Measurements from ENCODE around the gene CCDC134.
"Not testable (repeated sequence)": the region's sequence is repeated elsewhere in the genome, so short reads cannot be mapped to it uniquely, and the experiment has no call there.

The CCDC134 gene

DNA sequence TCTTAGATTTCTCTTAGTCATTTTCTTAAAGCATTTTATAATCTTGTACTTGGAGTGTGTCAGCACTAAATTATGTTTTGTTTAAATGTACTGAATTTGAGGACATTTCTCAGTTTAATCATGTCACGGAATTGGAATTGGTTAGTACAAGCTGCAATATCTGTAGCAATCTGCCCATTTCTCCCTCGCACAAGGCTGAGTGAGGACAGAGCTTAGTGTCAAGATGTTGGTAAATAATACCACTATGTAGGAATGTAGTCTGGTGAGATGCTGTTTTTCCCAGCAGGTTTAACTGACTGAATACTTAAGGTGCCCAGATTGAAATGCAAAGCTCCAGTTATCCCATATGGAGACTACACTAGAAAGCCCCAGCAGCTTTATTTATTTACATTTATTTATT lies 63.0 kb downstream of the CCDC134 start:
- H3K4me3 ChIP-seq, result no peak overlapping the region

DNA sequence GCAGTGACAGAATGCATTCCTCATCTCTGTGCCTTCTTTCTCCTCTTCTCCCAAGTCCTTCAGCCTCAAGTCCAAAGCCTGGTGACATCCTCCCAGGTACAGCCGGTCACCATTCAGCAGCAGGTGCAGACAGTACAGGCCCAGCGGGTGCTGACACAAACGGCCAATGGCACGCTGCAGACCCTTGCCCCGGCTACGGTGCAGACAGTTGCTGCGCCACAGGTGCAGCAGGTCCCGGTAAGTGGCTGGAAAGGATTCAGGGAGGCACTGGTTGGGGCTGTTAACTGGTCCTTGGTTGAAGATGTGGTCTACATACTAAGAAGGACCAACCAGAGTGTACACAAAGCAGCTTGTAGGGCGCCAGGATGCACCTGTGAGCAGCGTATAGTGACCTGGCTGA lies 68.1 kb downstream of the CCDC134 start:
- H3K4me3 ChIP-seq, result no peak overlapping the region
- no peak overlapping the region for H3K27ac ChIP-seq

More for the DNA sequence above, 63.0 kb downstream of the CCDC134 start:
- H3K27ac ChIP-seq, result peak overlapping the region in 7 of 21 experiments; percentile 33 to 88 (median 77)

- not testable (repeated sequence) for H3K27ac ChIP-seq, H3K4me3 ChIP-seq
Observed at GRCh38 chr22:41870081-41870480, 69.6 kb downstream of the CCDC134 start.

GRCh38 chr22:41870786-41871185 lies 70.3 kb downstream of the CCDC134 start:
- no peak overlapping the region for H3K4me3 ChIP-seq
- no peak overlapping the region for H3K27ac ChIP-seq

DNA sequence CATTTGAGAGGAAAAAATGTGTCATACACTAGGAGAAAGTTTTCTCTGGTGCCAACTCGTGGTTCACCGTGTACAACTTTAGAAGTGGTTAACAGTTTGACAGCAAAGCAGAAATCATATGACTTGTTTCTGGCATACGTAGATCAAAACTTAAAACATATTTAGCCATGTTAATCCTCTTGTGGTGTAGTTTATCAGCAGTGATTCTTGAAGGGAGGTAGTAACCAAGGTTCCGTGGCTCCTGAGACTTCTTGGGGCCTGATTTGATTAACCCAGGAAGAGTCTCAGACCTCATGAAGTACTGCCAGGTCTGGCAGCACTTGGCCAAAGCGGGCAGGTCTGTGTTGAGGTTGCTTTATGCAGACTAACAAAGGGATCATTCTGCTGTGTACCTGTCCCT lies 72.9 kb downstream of the CCDC134 start:
- Histone ChIP-seq H3K4me3 (no peak overlapping the region), H3K27ac (no peak overlapping the region)

- no peak overlapping the region for H3K27ac ChIP-seq
- no peak overlapping the region for H3K4me3 ChIP-seq
Observed at GRCh38 chr22:41874090-41874489, 73.6 kb downstream of the CCDC134 start.

DNA sequence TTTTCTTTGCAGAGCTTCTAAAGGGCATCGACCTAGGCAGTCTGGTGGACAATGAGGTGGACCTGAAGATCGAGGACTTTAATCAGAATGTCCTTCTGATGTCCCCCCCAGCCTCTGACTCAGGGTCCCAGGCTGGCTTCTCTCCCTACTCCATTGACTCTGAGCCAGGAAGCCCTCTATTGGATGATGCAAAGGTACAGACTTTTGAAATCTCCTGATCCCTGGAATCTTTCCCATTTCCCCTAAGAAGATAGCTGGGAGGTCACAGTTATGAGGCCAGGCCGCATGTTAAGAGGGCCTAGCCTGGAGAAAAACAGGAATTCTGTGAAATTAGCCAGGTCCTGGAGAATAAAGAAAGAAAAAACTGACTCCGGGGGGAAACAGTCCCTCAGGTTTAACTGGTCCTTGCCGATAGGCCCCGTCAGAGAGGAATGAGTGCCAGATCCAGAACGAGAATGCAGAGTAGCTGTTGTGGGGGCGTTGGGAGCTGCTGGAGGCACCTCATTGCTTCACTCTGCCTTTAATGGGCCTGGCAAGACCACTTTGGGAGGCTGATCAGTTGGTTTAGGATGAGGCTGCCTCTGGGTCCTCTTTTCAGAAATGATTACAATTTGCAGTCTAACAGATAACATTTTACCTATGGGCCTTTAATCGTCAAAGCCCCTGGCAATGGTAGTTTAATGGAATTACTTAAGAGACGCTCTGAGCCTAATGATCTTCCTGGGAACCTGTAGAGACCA lies 75.2 kb downstream of the CCDC134 start:
- H3K4me3 ChIP-seq, result no peak overlapping the region
- no peak overlapping the region for H3K27ac ChIP-seq
